ENCODE results near the gene YIPF7.

The YIPF7 gene

GRCh38 chr4:44678094-44679041 lies 26.9 kb upstream of the YIPF7 start, which contains the start of gene GUF1:
TSS of gene GUF1 (plus strand) at chr4:44678420. CDS start at chr4:44678623, 203 bp downstream.
- Histone ChIP-seq H2BK5ac (ENCODE audit: low read length) (no peak within 1 kb of the TSS), H3K4ac (ENCODE audit: low read depth, low read length) (peak within 1 kb of the TSS; percentile 73), H3K4me3 (ENCODE audit: low read length) (peak within 1 kb of the TSS; percentile 83), H3K9ac (ENCODE audit: low read length) (peak within 1 kb of the TSS; percentile 88), H4K5ac (ENCODE audit: low read length) (peak within 1 kb of the TSS; percentile 84), H3K79me1 (ENCODE audit: low read length) (no peaks in the 10 kb centered on the region), H3K27me3 (ENCODE audit: insufficient read depth, low read length, poor library complexity) (no peaks in the 10 kb centered on the region), H2BK120ac (ENCODE audit: low read depth, low read length) (no peak within 1 kb of the TSS), H3K27ac (ENCODE audit: low read depth, low read length) (no peak within 1 kb of the TSS), H3K79me2 (ENCODE audit: control insufficient read depth, insufficient read depth, low read length) (peaks cover 10% of the 10 kb centered on the region), H2AK5ac (ENCODE audit: low read length) (no peak within 1 kb of the TSS), H3K56ac (ENCODE audit: low read length) (peak within 1 kb of the TSS; percentile 88), H2BK15ac (replicated peaks; ENCODE audit: low read depth) (no peak within 1 kb of the TSS), H3K4me2 (ENCODE audit: low read length) (peak within 1 kb of the TSS; percentile 75), H3K18ac (ENCODE audit: low read length) (peak within 1 kb of the TSS; percentile 16), H4K8ac (ENCODE audit: low read depth, low read length) (peak within 1 kb of the TSS; percentile 28), H3K4me1 (ENCODE audit: control insufficient read depth, low read depth, low read length) (peaks cover 3% of the 10 kb centered on the region), H3K23ac (ENCODE audit: low read length) (peak within 1 kb of the TSS; percentile 29), H3K36me3 (ENCODE audit: control insufficient read depth, insufficient read depth, low read length) (no peaks in the 10 kb centered on the region)
- no CpG with 5 or more reads among the region's 57 CpGs for WGBS (ENCODE audit: extremely low coverage, insufficient coverage, low lambda C conversion rate)
- peak; percentile 95 for DNase-seq

DNA sequence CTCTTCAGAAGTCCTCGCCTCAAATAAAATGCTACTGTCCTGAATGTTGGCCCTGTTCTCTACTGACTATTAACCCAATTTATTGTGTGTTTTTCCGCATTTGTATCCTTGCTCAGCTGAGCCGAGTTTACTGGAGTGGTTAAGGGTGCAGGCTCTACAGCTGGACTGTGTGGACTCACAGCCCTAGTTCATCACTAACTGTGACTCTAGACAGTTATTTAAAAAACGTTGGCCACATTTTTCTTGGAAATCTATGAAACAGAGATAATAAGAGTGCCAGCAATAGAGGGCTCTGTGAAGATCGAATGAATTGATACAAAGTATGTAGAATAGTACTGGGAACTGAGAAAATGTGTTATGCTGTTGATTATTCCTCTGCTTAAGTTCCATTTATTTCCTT lies 23.9 kb upstream of the YIPF7 start:
- no peak overlapping the region for H3K9ac ChIP-seq (ENCODE audit: low read length)
- no peak for DNase-seq
- no peak overlapping the region for H3K23ac ChIP-seq (ENCODE audit: low read length)
- H4K5ac ChIP-seq (ENCODE audit: low read length) = no peak overlapping the region
- no peak overlapping the region for H3K4me3 ChIP-seq (ENCODE audit: low read length)
- no peak overlapping the region for H2AK5ac ChIP-seq (ENCODE audit: low read length)
- peaks cover 3% of the 10 kb centered on the region for H3K4me1 ChIP-seq (ENCODE audit: control insufficient read depth, low read depth, low read length)
- no peaks in the 10 kb centered on the region for H3K79me1 ChIP-seq (ENCODE audit: low read length)
- H2BK15ac ChIP-seq (replicated peaks; ENCODE audit: low read depth) = no peak overlapping the region
- WGBS (ENCODE audit: extremely low coverage, insufficient coverage, low lambda C conversion rate) = no CpG with 5 or more reads among the region's 5 CpGs
- H3K18ac ChIP-seq (ENCODE audit: low read length) = no peak overlapping the region
- no peak overlapping the region for H3K27ac ChIP-seq (ENCODE audit: low read depth, low read length)
- peaks cover 10% of the 10 kb centered on the region for H3K79me2 ChIP-seq (ENCODE audit: control insufficient read depth, insufficient read depth, low read length)
- H2BK120ac ChIP-seq (ENCODE audit: low read depth, low read length) = no peak overlapping the region
- H3K56ac ChIP-seq (ENCODE audit: low read length) = no peak overlapping the region
- no peak overlapping the region for H3K4ac ChIP-seq (ENCODE audit: low read depth, low read length)
- H3K27me3 ChIP-seq (ENCODE audit: insufficient read depth, low read length, poor library complexity) = no peaks in the 10 kb centered on the region
- H2BK5ac ChIP-seq (ENCODE audit: low read length) = no peak overlapping the region
- no peak overlapping the region for H4K8ac ChIP-seq (ENCODE audit: low read depth, low read length)
- H3K4me2 ChIP-seq (ENCODE audit: low read length) = no peak overlapping the region
- no peaks in the 10 kb centered on the region for H3K36me3 ChIP-seq (ENCODE audit: control insufficient read depth, insufficient read depth, low read length)

GRCh38 chr4:44674471-44674870 lies 23.0 kb upstream of the YIPF7 start:
- Histone ChIP-seq H3K9ac (ENCODE audit: low read length) (no peak overlapping the region), H3K4me2 (ENCODE audit: low read length) (no peak overlapping the region), H3K4ac (ENCODE audit: low read depth, low read length) (no peak overlapping the region), H3K79me2 (ENCODE audit: control insufficient read depth, insufficient read depth, low read length) (peaks cover 8% of the 10 kb centered on the region), H3K56ac (ENCODE audit: low read length) (no peak overlapping the region), H2BK15ac (replicated peaks; ENCODE audit: low read depth) (no peak overlapping the region), H3K18ac (ENCODE audit: low read length) (no peak overlapping the region), H3K36me3 (ENCODE audit: control insufficient read depth, insufficient read depth, low read length) (no peaks in the 10 kb centered on the region), H3K27ac (ENCODE audit: low read depth, low read length) (no peak overlapping the region), H2BK5ac (ENCODE audit: low read length) (no peak overlapping the region), H4K8ac (ENCODE audit: low read depth, low read length) (no peak overlapping the region), H3K23ac (ENCODE audit: low read length) (no peak overlapping the region), H3K4me1 (ENCODE audit: control insufficient read depth, low read depth, low read length) (peaks cover 3% of the 10 kb centered on the region), H4K5ac (ENCODE audit: low read length) (no peak overlapping the region), H2AK5ac (ENCODE audit: low read length) (no peak overlapping the region), H3K27me3 (ENCODE audit: insufficient read depth, low read length, poor library complexity) (no peaks in the 10 kb centered on the region), H3K79me1 (ENCODE audit: low read length) (no peaks in the 10 kb centered on the region), H3K4me3 (ENCODE audit: low read length) (no peak overlapping the region), H2BK120ac (ENCODE audit: low read depth, low read length) (no peak overlapping the region)
- no peak for DNase-seq
- WGBS (ENCODE audit: extremely low coverage, insufficient coverage, low lambda C conversion rate) = no CpG with 5 or more reads among the region's 1 CpG

GRCh38 chr4:44671636-44672035 lies 20.2 kb upstream of the YIPF7 start:
- no CpG with 5 or more reads among the region's 3 CpGs for WGBS (ENCODE audit: extremely low coverage, insufficient coverage, low lambda C conversion rate)
- Histone ChIP-seq H3K9ac (ENCODE audit: low read length) (no peak overlapping the region), H3K23ac (ENCODE audit: low read length) (no peak overlapping the region), H2BK5ac (ENCODE audit: low read length) (no peak overlapping the region), H4K5ac (ENCODE audit: low read length) (no peak overlapping the region), H3K4me3 (ENCODE audit: low read length) (no peak overlapping the region), H4K8ac (ENCODE audit: low read depth, low read length) (no peak overlapping the region), H3K4me2 (ENCODE audit: low read length) (no peak overlapping the region), H3K36me3 (ENCODE audit: control insufficient read depth, insufficient read depth, low read length) (no peaks in the 10 kb centered on the region), H3K4ac (ENCODE audit: low read depth, low read length) (no peak overlapping the region), H3K4me1 (ENCODE audit: control insufficient read depth, low read depth, low read length) (no peaks in the 10 kb centered on the region), H2BK120ac (ENCODE audit: low read depth, low read length) (no peak overlapping the region), H3K27ac (ENCODE audit: low read depth, low read length) (no peak overlapping the region), H3K79me2 (ENCODE audit: control insufficient read depth, insufficient read depth, low read length) (no peaks in the 10 kb centered on the region), H3K56ac (ENCODE audit: low read length) (no peak overlapping the region), H2BK15ac (replicated peaks; ENCODE audit: low read depth) (no peak overlapping the region), H2AK5ac (ENCODE audit: low read length) (no peak overlapping the region), H3K79me1 (ENCODE audit: low read length) (no peaks in the 10 kb centered on the region), H3K18ac (ENCODE audit: low read length) (no peak overlapping the region), H3K27me3 (ENCODE audit: insufficient read depth, low read length, poor library complexity) (no peaks in the 10 kb centered on the region)
- DNase-seq = no peak

DNA sequence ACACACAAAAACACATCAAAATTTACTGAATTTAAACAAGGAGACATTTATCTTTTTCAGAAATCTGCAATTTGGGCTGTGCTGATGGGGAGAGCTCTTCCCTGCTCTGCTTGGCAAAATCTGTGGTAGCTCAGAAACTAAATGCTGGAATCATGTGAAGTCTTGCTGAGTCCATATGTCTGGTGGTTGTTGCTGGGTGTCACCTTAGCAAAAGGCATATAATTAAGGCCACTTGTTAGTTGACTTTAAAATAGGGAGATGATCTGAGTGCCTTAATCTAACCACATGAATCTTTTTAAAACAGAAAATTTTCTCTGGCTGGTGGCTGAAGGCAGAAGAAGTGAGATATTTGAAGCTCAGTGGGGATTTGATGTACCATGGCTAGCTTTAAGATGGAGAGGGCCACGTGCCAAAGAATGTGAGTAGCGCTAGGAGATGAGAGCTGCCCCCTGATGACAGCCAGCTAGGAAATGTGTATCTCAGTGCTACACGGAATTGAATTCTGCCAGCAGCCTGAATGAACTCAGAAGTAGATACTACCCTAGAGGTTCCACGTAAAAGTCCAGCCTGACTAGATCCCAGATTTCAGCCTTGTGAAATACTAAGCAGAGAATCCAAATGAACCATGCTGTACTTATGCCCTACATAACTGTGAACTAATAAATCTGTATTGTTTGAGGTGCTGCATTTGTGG lies 19.2 kb upstream of the YIPF7 start:
- Histone ChIP-seq H2BK15ac (replicated peaks; ENCODE audit: low read depth) (no peak overlapping the region), H4K8ac (ENCODE audit: low read depth, low read length) (no peak overlapping the region), H2BK120ac (ENCODE audit: low read depth, low read length) (no peak overlapping the region), H3K18ac (ENCODE audit: low read length) (no peak overlapping the region), H3K4me1 (ENCODE audit: control insufficient read depth, low read depth, low read length) (no peaks in the 10 kb centered on the region), H3K36me3 (ENCODE audit: control insufficient read depth, insufficient read depth, low read length) (no peaks in the 10 kb centered on the region), H3K27me3 (ENCODE audit: insufficient read depth, low read length, poor library complexity) (no peaks in the 10 kb centered on the region), H4K5ac (ENCODE audit: low read length) (no peak overlapping the region), H3K9ac (ENCODE audit: low read length) (no peak overlapping the region), H3K4me3 (ENCODE audit: low read length) (no peak overlapping the region), H3K23ac (ENCODE audit: low read length) (no peak overlapping the region), H2AK5ac (ENCODE audit: low read length) (no peak overlapping the region), H3K79me2 (ENCODE audit: control insufficient read depth, insufficient read depth, low read length) (no peaks in the 10 kb centered on the region), H3K4ac (ENCODE audit: low read depth, low read length) (no peak overlapping the region), H3K79me1 (ENCODE audit: low read length) (no peaks in the 10 kb centered on the region), H3K27ac (ENCODE audit: low read depth, low read length) (no peak overlapping the region), H2BK5ac (ENCODE audit: low read length) (no peak overlapping the region), H3K56ac (ENCODE audit: low read length) (no peak overlapping the region), H3K4me2 (ENCODE audit: low read length) (no peak overlapping the region)
- no peak for DNase-seq
- no CpG with 5 or more reads among the region's 4 CpGs for WGBS (ENCODE audit: extremely low coverage, insufficient coverage, low lambda C conversion rate)
